ENCODE results near the gene ZFP36L1.

The ZFP36L1 gene, protein sequence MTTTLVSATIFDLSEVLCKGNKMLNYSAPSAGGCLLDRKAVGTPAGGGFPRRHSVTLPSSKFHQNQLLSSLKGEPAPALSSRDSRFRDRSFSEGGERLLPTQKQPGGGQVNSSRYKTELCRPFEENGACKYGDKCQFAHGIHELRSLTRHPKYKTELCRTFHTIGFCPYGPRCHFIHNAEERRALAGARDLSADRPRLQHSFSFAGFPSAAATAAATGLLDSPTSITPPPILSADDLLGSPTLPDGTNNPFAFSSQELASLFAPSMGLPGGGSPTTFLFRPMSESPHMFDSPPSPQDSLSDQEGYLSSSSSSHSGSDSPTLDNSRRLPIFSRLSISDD

DNA sequence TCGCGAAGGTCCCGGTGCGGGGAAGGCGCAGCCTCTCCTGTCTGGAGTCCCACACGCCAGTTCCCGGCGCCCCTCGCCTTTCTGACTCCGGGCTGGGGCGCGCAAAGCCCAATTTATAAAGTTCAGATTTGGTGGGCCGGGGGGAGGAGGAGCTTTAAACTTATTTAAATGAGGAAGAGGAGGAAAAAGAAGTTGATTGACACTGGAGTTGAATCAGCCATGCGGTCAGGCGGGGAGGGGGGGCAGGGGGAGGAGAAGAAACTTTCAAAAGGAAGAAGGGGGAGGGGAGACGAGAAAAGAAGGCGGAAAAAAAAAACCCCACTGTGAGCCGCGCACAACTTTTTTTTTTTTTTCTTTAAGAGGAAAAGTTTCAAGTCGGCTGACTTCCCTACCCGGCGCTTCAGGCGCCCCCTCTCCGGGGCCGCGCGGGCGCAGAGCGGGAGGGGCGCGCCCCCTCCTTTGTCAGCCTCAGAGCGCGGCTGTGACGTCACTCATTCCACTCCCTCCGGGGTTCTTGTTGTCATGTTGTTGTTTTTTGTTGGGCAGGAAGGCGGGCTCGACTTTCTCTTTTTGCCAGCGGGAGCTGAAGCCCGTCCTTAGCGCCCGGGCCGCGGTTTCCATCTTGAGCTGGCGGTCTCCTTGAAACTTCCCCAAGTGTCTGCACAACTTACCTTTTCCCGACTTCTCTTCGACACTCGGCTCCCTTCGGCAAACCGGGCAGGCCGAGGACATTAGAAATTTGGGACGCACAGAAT lies at the start of gene ZFP36L1:
TSS of gene ZFP36L1 (minus strand) at position 89 of the 755 bp plus-strand sequence. CDS start 129 bp downstream, outside the sequence.
- no peaks in the 10 kb centered on the region for H3K27me3 Mint-ChIP-seq
- no peaks in the 10 kb centered on the region for H3K9me3 Mint-ChIP-seq
- DNase-seq (peak; percentile 88 to 92), ATAC-seq (peak; percentile 29)
- H3K4me1 Mint-ChIP-seq: peaks cover 55% of the 10 kb centered on the region
- peak within 1 kb of the TSS; percentile 99 to 100 for H3K27ac Mint-ChIP-seq
- peak within 1 kb of the TSS; percentile 92 to 96 for H3K4me3 Mint-ChIP-seq

GRCh38 chr14:68842298-68842697 lies 49.4 kb upstream of the ZFP36L1 start:
- peaks cover 53% of the 10 kb centered on the region for H3K4me1 Mint-ChIP-seq
- H3K27ac Mint-ChIP-seq: no peak overlapping the region
- no peaks in the 10 kb centered on the region for H3K27me3 Mint-ChIP-seq
- DNase-seq (no peak), ATAC-seq (no peak)
- H3K4me3 Mint-ChIP-seq: no peak overlapping the region
- H3K9me3 Mint-ChIP-seq: peaks cover 9 to 12% of the 10 kb centered on the region in 2 donors

GRCh38 chr14:68841016-68841809 lies 48.3 kb upstream of the ZFP36L1 start:
- peaks cover 17 to 21% of the 10 kb centered on the region in 2 donors for H3K9me3 Mint-ChIP-seq
- ATAC-seq: peak; percentile 13
- H3K27ac Mint-ChIP-seq: peak overlapping the region; percentile 64 to 96
- DNase-seq: no peak
- H3K27me3 Mint-ChIP-seq: no peaks in the 10 kb centered on the region
- H3K4me1 Mint-ChIP-seq: peaks cover 53% of the 10 kb centered on the region
- peak overlapping the region; percentile 73 to 77 for H3K4me3 Mint-ChIP-seq

DNA sequence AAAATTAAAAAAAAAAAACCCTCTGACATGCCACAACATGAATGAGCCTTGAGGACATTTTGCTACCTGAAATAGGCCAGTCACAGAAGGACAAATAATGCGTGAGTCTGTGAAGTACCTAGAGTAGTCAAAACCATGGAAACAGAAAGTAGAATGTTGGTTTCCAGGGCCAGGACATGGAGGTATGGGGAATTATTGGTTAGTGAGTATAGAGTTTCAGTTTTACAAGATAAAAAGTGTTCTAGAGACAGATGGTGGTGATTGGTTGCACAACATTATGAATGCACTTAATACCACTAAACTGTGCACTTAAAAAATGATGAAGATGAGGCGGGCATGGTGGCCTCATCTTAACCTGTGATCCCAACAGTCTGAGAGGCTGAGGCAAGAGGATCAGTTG lies 47.6 kb upstream of the ZFP36L1 start:
- Mint-ChIP-seq H3K9me3 (peaks cover 24 to 29% of the 10 kb centered on the region in 2 donors), H3K4me3 (peak overlapping the region; percentile 73 to 77), H3K27me3 (no peaks in the 10 kb centered on the region), H3K4me1 (peaks cover 53% of the 10 kb centered on the region), H3K27ac (peak overlapping the region; percentile 96)
- DNase-seq (peak in 1 of 2 donors; percentile 38), ATAC-seq (peak; percentile 93)

GRCh38 chr14:68836082-68836481 lies 43.2 kb upstream of the ZFP36L1 start:
- no peak for DNase-seq
- no peak overlapping the region for H3K4me3 Mint-ChIP-seq
- no peak overlapping the region for H3K27ac Mint-ChIP-seq
- no peaks in the 10 kb centered on the region for H3K27me3 Mint-ChIP-seq
- no peak for ATAC-seq
- H3K4me1 Mint-ChIP-seq: peaks cover 20% of the 10 kb centered on the region
- H3K9me3 Mint-ChIP-seq: peaks cover 42 to 51% of the 10 kb centered on the region in 2 donors

GRCh38 chr14:68834816-68835215 lies 41.9 kb upstream of the ZFP36L1 start:
- Mint-ChIP-seq H3K27me3 (no peaks in the 10 kb centered on the region), H3K4me3 (no peak overlapping the region), H3K4me1 (peaks cover 10% of the 10 kb centered on the region), H3K27ac (no peak overlapping the region), H3K9me3 (peaks cover 38 to 52% of the 10 kb centered on the region in 2 donors)
- ATAC-seq: no peak
- DNase-seq: no peak

GRCh38 chr14:68828698-68829097 lies 35.8 kb upstream of the ZFP36L1 start:
- peaks cover 18% of the 10 kb centered on the region for H3K4me1 Mint-ChIP-seq
- no peak for DNase-seq
- peaks cover 4 to 13% of the 10 kb centered on the region in 2 donors for H3K9me3 Mint-ChIP-seq
- H3K27me3 Mint-ChIP-seq: no peaks in the 10 kb centered on the region
- no peak overlapping the region for H3K27ac Mint-ChIP-seq
- no peak overlapping the region for H3K4me3 Mint-ChIP-seq
- ATAC-seq: no peak

GRCh38 chr14:68825729-68826128 lies 32.9 kb upstream of the ZFP36L1 start:
- Mint-ChIP-seq H3K4me1 (peaks cover 47% of the 10 kb centered on the region), H3K9me3 (no peaks in the 10 kb centered on the region), H3K4me3 (no peak overlapping the region), H3K27ac (no peak overlapping the region), H3K27me3 (no peaks in the 10 kb centered on the region)
- no peak for ATAC-seq
- no peak for DNase-seq

DNA sequence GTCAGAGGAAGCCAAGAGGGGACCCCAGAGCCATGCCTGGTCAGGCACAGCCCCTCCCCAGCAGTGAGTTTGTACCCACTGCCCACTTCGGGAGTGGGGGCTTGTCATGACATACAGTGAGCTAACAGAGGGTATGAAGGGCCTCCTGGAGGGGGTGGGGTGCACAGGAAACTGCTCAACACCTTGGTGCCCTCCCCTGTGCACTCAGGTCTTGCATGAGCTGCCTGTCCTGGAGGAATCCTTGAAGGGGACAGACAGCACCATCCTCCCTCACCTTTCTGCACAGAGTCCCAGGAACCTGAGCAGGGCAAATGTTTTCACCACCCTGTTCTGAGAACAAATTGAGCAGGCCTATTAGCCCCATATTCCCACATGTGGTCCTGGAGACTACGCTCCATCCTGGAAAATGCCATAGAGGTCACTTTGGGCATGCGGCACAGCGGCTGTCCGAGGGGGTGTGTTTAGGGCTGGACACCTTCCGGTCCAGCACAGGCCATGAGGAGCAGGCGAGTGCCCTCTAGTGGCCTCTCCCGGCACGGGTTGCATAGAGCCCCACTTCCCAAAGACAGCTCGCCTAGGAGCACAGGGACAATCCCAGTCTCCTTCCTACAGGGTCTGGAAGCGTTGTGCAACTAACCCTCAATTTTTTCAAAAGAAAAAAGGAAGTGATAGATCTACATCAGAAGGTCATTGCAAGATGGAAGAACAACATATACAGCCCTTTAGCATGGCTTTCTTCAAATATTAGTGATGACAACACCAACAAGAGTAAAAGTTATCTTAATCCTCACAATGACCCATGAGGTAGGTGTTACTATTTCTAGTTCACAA lies 31.9 kb upstream of the ZFP36L1 start:
- Mint-ChIP-seq H3K4me3 (no peak overlapping the region), H3K9me3 (no peaks in the 10 kb centered on the region), H3K27me3 (no peaks in the 10 kb centered on the region), H3K4me1 (peaks cover 56% of the 10 kb centered on the region), H3K27ac (no peak overlapping the region)
- DNase-seq (no peak), ATAC-seq (no peak)

- DNase-seq (no peak), ATAC-seq (no peak)
- no peaks in the 10 kb centered on the region for H3K9me3 Mint-ChIP-seq
- H3K4me1 Mint-ChIP-seq: peaks cover 62% of the 10 kb centered on the region
- H3K27ac Mint-ChIP-seq: no peak overlapping the region
- no peaks in the 10 kb centered on the region for H3K27me3 Mint-ChIP-seq
- H3K4me3 Mint-ChIP-seq: no peak overlapping the region
Observed at GRCh38 chr14:68824207-68824516, 31.3 kb upstream of the ZFP36L1 start.

GRCh38 chr14:68823434-68824206 lies 30.8 kb upstream of the ZFP36L1 start:
- no peak for DNase-seq

GRCh38 chr14:68822926-68823325 lies 30.1 kb upstream of the ZFP36L1 start:
- Mint-ChIP-seq H3K27ac (no peak overlapping the region), H3K9me3 (no peaks in the 10 kb centered on the region), H3K4me1 (peaks cover 71% of the 10 kb centered on the region), H3K4me3 (peak overlapping the region in 1 of 2 donors; percentile 33), H3K27me3 (no peaks in the 10 kb centered on the region)
- no peak for ATAC-seq
- no peak for DNase-seq

More at GRCh38 chr14:68823434-68824206, 30.8 kb upstream of the ZFP36L1 start:
- Mint-ChIP-seq H3K4me1 (peaks cover 67% of the 10 kb centered on the region), H3K9me3 (no peaks in the 10 kb centered on the region), H3K27ac (no peak overlapping the region), H3K4me3 (no peak overlapping the region), H3K27me3 (no peaks in the 10 kb centered on the region)
- no peak for ATAC-seq

DNA sequence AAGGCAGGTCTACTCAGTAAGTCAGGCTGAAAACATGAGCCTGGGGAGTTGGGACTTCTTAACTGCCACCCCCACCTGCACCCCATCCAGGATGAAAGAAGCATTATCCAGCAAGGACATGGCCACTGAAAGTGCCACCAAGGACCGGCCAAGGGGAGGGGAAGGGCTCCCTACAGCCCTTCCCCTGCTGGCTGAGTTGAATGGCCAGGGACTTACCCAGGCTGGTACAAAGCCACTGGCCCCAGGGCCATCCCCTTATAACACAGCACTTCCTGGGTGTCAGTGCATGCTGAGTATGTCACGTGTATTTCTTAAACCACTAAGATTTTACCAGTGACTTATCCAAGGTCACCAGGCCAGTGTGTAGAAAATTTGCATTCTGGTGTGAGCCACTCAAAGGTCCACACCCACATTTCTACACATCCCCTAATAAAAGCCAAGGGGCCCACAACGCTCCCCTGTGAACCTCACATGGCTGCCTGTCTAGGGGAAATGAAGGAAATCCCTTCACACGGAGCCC lies 29.3 kb upstream of the ZFP36L1 start:
- Mint-ChIP-seq H3K27ac (no peak overlapping the region), H3K4me3 (no peak overlapping the region), H3K4me1 (peaks cover 79% of the 10 kb centered on the region), H3K27me3 (no peaks in the 10 kb centered on the region), H3K9me3 (no peaks in the 10 kb centered on the region)
- DNase-seq (no peak), ATAC-seq (peak; percentile 74)

- Mint-ChIP-seq H3K4me1 (peaks cover 79% of the 10 kb centered on the region), H3K9me3 (no peaks in the 10 kb centered on the region), H3K27me3 (no peaks in the 10 kb centered on the region), H3K27ac (peak overlapping the region in 1 of 2 donors; percentile 96), H3K4me3 (peak overlapping the region; percentile 66 to 72)
- DNase-seq (no peak), ATAC-seq (no peak)
Observed at GRCh38 chr14:68820999-68821683, 28.3 kb upstream of the ZFP36L1 start.

Measured in stimulated activated naive CD8-positive, alpha-beta T cell treated with anti-CD3 and anti-CD28 coated beads, Interleukin-15, amount 100 ng/mL, for 72 hours (primary cell).